HepG2 (cell line): ENCODE measurements around the gene MAGT1. TPM values are rescaled to one million over a fixed set of nuclear protein-coding genes. Genes with fewer than 3 reads are reported as not detected.

Source experiments
- ATF1 ChIP-seq: IDR thresholded peaks from 2 replicates; pipeline ENCODE4 v1.6.1; 2016; ENCODE audit warnings: mild to moderate bottlenecking, control low read depth
- ATF7-NPFF ChIP-seq: sonication (generic); formaldehyde crosslinking; IDR thresholded peaks from 2 replicates; pipeline ENCODE4 v1.8.1; 2023; ENCODE audit warnings: mild to moderate bottlenecking, low read depth, missing genetic modification reagents, moderate library complexity
- BCL3 ChIP-seq: sonication (generic); formaldehyde crosslinking; IDR thresholded peaks from 2 replicates; pipeline ENCODE4 v1.5.1; 2020; ENCODE audit warnings: mild to moderate bottlenecking, missing genetic modification reagents, moderate library complexity
- CC2D1A ChIP-seq: sonication (generic); formaldehyde crosslinking; IDR thresholded peaks from 2 replicates; pipeline ENCODE4 v1.8.1; 2023; ENCODE audit warnings: mild to moderate bottlenecking, missing genetic modification reagents
- FLYWCH1 ChIP-seq: sonication (generic); formaldehyde crosslinking; IDR thresholded peaks from 2 replicates; pipeline ENCODE4 v1.8.1; 2023; ENCODE audit warnings: mild to moderate bottlenecking, missing genetic modification reagents
- FOXA3 ChIP-seq: IDR thresholded peaks from 2 replicates; pipeline ENCODE4 v1.6.1; 2016; ENCODE audit warnings: missing genetic modification reagents, missing compliant biosample characterization
- GATA4 ChIP-seq: sonication (generic); IDR thresholded peaks from 2 replicates; pipeline ENCODE4 v1.6.1; 2016; ENCODE audit warnings: antibody characterized with exemption, low read depth, borderline replicate concordance
- KDM5B ChIP-seq: sonication (generic); formaldehyde crosslinking; IDR thresholded peaks from 2 replicates; pipeline ENCODE4 v1.4.0; 2020; ENCODE audit warnings: missing genetic modification reagents, mild to moderate bottlenecking, borderline replicate concordance
- MAZ ChIP-seq, 2 experiments: sonication (generic) in 1 of 2; formaldehyde crosslinking in 1 of 2; IDR thresholded peaks; 2 replicates each; pipeline versions ENCODE4 v1.5.0 to v1.6.1; 2012 to 2020; ENCODE audit warnings: low read depth in 2 of 2, mild to moderate bottlenecking in 2 of 2, borderline replicate concordance in 1 of 2, improper control_type of control experiment in 1 of 2, low read length in 1 of 2, missing genetic modification reagents in 1 of 2, moderate library complexity in 1 of 2
- NFIB ChIP-seq: sonication (generic); formaldehyde crosslinking; IDR thresholded peaks from 2 replicates; pipeline ENCODE4 v1.9.0; 2021; ENCODE audit warnings: missing genetic modification reagents, mild to moderate bottlenecking, borderline replicate concordance
- ONECUT2 ChIP-seq: sonication (generic); formaldehyde crosslinking; IDR thresholded peaks from 2 replicates; pipeline ENCODE4 v1.4.0; 2020; ENCODE audit warnings: missing genetic modification reagents
- RCOR2 ChIP-seq: IDR thresholded peaks from 2 replicates; pipeline ENCODE4 v1.6.1; 2016; ENCODE audit warnings: missing biosample characterization, missing genetic modification reagents
- SMYD3 ChIP-seq: sonication (generic); formaldehyde crosslinking; IDR thresholded peaks from 2 replicates; pipeline ENCODE4 v1.8.1; 2023; ENCODE audit warnings: mild to moderate bottlenecking, missing genetic modification reagents
- ZNF232 ChIP-seq: sonication (generic); formaldehyde crosslinking; IDR thresholded peaks from 2 replicates; pipeline ENCODE4 v1.4.0; 2020; ENCODE audit warnings: missing genetic modification reagents, borderline replicate concordance
- ZNF282 ChIP-seq: fragments of 450-650 bp; IDR thresholded peaks from 2 replicates; pipeline ENCODE4 v1.6.1; 2018; ENCODE audit not compliant: partially characterized antibody
- ZNF292 ChIP-seq: sonication (generic); formaldehyde crosslinking; IDR thresholded peaks from 2 replicates; pipeline ENCODE4 v1.8.1; 2022; ENCODE audit warnings: mild to moderate bottlenecking, low read depth, missing genetic modification reagents, borderline replicate concordance
- ZNF331 ChIP-seq: sonication (generic); formaldehyde crosslinking; IDR thresholded peaks from 2 replicates; pipeline ENCODE4 v1.4.0; 2020; ENCODE audit warnings: missing genetic modification reagents
- ZNF510 ChIP-seq: sonication (generic); formaldehyde crosslinking; IDR thresholded peaks from 2 replicates; pipeline ENCODE4 v1.4.0; 2020; ENCODE audit warnings: low read depth, mild to moderate bottlenecking, missing genetic modification reagents
- ZNF83 ChIP-seq: sonication (generic); formaldehyde crosslinking; IDR thresholded peaks from 2 replicates; pipeline ENCODE4 v1.4.0; 2020; ENCODE audit warnings: missing genetic modification reagents, mild to moderate bottlenecking, borderline replicate concordance
- ZSCAN21 ChIP-seq: sonication (generic); formaldehyde crosslinking; IDR thresholded peaks from 2 replicates; pipeline ENCODE4 v1.8.0; 2022; ENCODE audit warnings: mild to moderate bottlenecking, missing genetic modification reagents, moderate library complexity, borderline replicate concordance
- polyA plus RNA-seq, 8 experiments: library from polyadenylated mRNA; depleted of rRNA in 3 of 8; stranded (reverse) in 7 of 8; unstranded in 1 of 8; fragments of >200 nt; fragmentation: Illumina TruSeq in 4 of 8; extraction: Trizol in 4 of 8; gene quantifications; 2 replicates each; pipeline versions ENCODE4 v1.2.1 to v1.2.3, GENCODE V29; 2011 to 2016; ENCODE audit warnings: low read depth in 4 of 8, missing spikeins in 1 of 8, mixed read lengths in 1 of 8; ENCODE audit not compliant: insufficient read depth in 1 of 8
- total RNA-seq, 5 experiments: library from RNA; depleted of rRNA; stranded (reverse); fragments of >200 nt; fragmentation: Illumina TruSeq; extraction: Trizol; gene quantifications; 2 replicates each; pipeline ENCODE4 v1.2.3, GENCODE V29; 2016; ENCODE audit warnings: low read depth in 1 of 5
- TF ChIP-seq, protein P1 (sequence below): sonication (generic); formaldehyde crosslinking; IDR thresholded peaks from 2 replicates; pipeline ENCODE4 v1.5.1; 2020; ENCODE audit warnings: mild to moderate bottlenecking, missing genetic modification reagents, borderline replicate concordance
- TF ChIP-seq, protein P2 (sequence below): sonication (generic); formaldehyde crosslinking; IDR thresholded peaks from 2 replicates; pipeline ENCODE4 v1.4.0; 2020; ENCODE audit warnings: missing genetic modification reagents, borderline replicate concordance

The MAGT1 gene
- total and polyA plus RNA-seq, 2 of the 13 experiments (the other 11 are each of a cell fraction or from before 2014, with no cell fraction given) = 38.0 to 75.0 TPM

DNA sequence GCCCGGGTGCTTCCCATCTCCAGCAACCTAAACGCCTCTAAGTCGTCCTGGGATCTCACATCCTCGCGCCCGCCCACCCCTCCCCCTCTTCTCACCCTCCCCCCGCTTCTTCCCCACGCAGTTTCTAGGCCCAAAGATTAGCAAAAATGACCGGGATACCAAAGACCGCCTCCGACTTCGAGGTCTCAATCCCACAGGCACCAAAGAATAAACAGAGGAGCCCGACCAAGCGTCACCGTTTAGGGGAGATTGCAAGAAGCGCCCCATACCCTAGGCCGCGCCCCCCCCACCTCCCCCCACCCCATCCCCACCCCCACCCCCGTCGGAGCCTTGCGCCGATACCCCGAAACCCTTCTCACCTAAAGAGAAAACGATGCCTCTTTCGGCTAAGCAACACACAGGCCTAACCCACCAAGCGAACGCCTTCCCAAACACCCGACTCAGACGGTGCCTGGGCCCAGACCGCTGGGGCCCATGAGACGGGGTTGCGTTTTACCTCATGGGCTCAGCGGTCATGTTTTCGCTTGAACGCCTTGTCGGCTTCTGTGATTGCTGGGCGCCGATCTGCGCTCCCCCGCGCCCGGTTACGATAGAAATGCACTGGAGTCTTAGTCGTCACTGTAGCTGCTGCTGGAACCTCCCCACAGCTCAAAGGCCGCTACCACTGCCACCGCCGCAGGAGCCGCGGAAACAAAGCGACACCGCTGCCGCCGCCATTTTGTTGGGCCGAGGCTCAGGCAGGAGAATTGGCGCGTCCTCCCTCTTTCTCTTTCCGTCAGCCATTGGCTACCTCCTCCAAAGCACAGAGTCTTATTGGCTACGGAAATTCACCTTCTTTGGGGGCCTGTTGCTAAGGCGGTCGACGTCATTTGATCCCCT, 109.5 kb downstream of the MAGT1 start, which contains the start of gene ATRX (continued):
- TF ChIP-seq, protein P1, sequence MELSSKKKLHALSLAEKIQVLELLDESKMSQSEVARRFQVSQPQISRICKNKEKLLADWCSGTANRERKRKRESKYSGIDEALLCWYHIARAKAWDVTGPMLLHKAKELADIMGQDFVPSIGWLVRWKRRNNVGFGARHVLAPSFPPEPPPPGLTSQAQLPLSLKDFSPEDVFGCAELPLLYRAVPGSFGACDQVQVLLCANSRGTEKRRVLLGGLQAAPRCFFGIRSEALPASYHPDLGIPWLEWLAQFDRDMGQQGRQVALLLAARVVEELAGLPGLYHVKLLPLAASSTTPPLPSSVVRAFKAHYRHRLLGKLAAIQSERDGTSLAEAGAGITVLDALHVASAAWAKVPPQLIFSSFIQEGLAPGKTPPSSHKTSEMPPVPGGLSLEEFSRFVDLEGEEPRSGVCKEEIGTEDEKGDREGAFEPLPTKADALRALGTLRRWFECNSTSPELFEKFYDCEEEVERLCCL (CRISPR knock-in tag) = no peak
- no peak for TF ChIP-seq NFIB (CRISPR knock-in tag)
- no peak for TF ChIP-seq MAZ (IDR thresholded peaks at IDR 0.05; ENCODE audit: borderline replicate concordance, low read depth, low read length)
- no peak for TF ChIP-seq MAZ (CRISPR knock-in tag; IDR thresholded peaks at IDR 0.05; ENCODE audit: low read depth)
- TF ChIP-seq RCOR2 (CRISPR knock-in tag) = no peak
- TF ChIP-seq CC2D1A (CRISPR knock-in tag) = no peak
- TF ChIP-seq ZNF232 = no peak
- no peak for TF ChIP-seq ATF7-NPFF
- TF ChIP-seq ZNF331 (CRISPR knock-in tag) = 0 out of 2 replicates have a peak, but pooled peaks have one; percentile 30
- TF ChIP-seq FOXA3 (CRISPR knock-in tag) = no peak
- TF ChIP-seq ZNF510 (CRISPR knock-in tag) = no peak
- TF ChIP-seq ZSCAN21 (CRISPR knock-in tag) = no peak
- peak; percentile 67 for TF ChIP-seq ATF1 (CRISPR knock-in tag)
- TF ChIP-seq KDM5B = no peak
- no peak for TF ChIP-seq ZNF292 (CRISPR knock-in tag)
- TF ChIP-seq ONECUT2 (CRISPR knock-in tag) = no peak
- no peak for TF ChIP-seq SMYD3
- TF ChIP-seq FLYWCH1 = no peak
- TF ChIP-seq ZNF83 (CRISPR knock-in tag) = no peak
- no peak for TF ChIP-seq BCL3 (CRISPR knock-in tag)
- TF ChIP-seq, protein P2, sequence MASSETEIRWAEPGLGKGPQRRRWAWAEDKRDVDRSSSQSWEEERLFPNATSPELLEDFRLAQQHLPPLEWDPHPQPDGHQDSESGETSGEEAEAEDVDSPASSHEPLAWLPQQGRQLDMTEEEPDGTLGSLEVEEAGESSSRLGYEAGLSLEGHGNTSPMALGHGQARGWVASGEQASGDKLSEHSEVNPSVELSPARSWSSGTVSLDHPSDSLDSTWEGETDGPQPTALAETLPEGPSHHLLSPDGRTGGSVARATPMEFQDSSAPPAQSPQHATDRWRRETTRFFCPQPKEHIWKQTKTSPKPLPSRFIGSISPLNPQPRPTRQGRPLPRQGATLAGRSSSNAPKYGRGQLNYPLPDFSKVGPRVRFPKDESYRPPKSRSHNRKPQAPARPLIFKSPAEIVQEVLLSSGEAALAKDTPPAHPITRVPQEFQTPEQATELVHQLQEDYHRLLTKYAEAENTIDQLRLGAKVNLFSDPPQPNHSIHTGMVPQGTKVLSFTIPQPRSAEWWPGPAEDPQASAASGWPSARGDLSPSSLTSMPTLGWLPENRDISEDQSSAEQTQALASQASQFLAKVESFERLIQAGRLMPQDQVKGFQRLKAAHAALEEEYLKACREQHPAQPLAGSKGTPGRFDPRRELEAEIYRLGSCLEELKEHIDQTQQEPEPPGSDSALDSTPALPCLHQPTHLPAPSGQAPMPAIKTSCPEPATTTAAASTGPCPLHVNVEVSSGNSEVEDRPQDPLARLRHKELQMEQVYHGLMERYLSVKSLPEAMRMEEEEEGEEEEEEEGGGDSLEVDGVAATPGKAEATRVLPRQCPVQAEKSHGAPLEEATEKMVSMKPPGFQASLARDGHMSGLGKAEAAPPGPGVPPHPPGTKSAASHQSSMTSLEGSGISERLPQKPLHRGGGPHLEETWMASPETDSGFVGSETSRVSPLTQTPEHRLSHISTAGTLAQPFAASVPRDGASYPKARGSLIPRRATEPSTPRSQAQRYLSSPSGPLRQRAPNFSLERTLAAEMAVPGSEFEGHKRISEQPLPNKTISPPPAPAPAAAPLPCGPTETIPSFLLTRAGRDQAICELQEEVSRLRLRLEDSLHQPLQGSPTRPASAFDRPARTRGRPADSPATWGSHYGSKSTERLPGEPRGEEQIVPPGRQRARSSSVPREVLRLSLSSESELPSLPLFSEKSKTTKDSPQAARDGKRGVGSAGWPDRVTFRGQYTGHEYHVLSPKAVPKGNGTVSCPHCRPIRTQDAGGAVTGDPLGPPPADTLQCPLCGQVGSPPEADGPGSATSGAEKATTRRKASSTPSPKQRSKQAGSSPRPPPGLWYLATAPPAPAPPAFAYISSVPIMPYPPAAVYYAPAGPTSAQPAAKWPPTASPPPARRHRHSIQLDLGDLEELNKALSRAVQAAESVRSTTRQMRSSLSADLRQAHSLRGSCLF (CRISPR knock-in tag) = no peak
- TF ChIP-seq GATA4 = no peak
- no peak for TF ChIP-seq ZNF282
